SK-N-SH treated with all-trans-retinoic acid at 6 μM for 48 hours (cell line): ENCODE results near the gene FIGNL1.

Experiments used
- ATAC-seq: fragments of 200-7000 bp; cut with Tn5 transposase; 3 replicates; pipeline ENCODE4 v1.9.1; 2020; ENCODE audit warnings: mild to moderate bottlenecking, moderate library complexity
- ARNTL ChIP-seq: fragments of 450-650 bp; formaldehyde crosslinking; IDR thresholded peaks from 2 replicates; pipeline ENCODE4 v1.5.0; 2020; ENCODE audit warnings: low read depth, mild to moderate bottlenecking, moderate library complexity, borderline replicate concordance
- BACH2 ChIP-seq: fragments of 250-450 bp; sonication (Bioruptor Pico); IDR thresholded peaks from 2 replicates; pipeline ENCODE4 v1.9.0; 2021; ENCODE audit warnings: mild to moderate bottlenecking, borderline replicate concordance
- CSDC2 ChIP-seq: fragments of 250-450 bp; sonication (Bioruptor Pico); IDR thresholded peaks from 2 replicates; pipeline ENCODE4 v1.5.0; 2020; ENCODE audit warnings: mild to moderate bottlenecking, moderate library complexity
- ESRRG ChIP-seq: fragments of 250-450 bp; sonication (Bioruptor Pico); IDR thresholded peaks from 2 replicates; pipeline ENCODE4 v1.6.1; 2021; ENCODE audit warnings: mild to moderate bottlenecking
- ISL1 ChIP-seq: fragments of 250-450 bp; sonication (Bioruptor Pico); IDR thresholded peaks from 2 replicates; pipeline ENCODE4 v2.1.2; 2022; ENCODE audit warnings: mild to moderate bottlenecking, moderate library complexity
- OSR1 ChIP-seq: fragments of 250-450 bp; sonication (Bioruptor Pico); IDR thresholded peaks from 2 replicates; pipeline ENCODE4 v1.8.0; 2022; ENCODE audit warnings: moderate library complexity, mild to moderate bottlenecking, inconsistent platforms
- PPARA ChIP-seq: fragments of 250-450 bp; sonication (Bioruptor Pico); IDR thresholded peaks from 2 replicates; pipeline ENCODE4 v1.5.0; 2020; ENCODE audit warnings: mild to moderate bottlenecking, borderline replicate concordance
- RARB ChIP-seq: fragments of 250-450 bp; sonication (Bioruptor Pico); IDR thresholded peaks from 2 replicates; pipeline ENCODE4 v1.8.0; 2021; ENCODE audit warnings: mild to moderate bottlenecking, moderate library complexity
- SNAI2 ChIP-seq: fragments of 250-450 bp; sonication (Bioruptor Pico); IDR thresholded peaks from 2 replicates; pipeline ENCODE4 v1.5.0; 2020; ENCODE audit warnings: mild to moderate bottlenecking, moderate library complexity
- TCF4 ChIP-seq: fragments of 250-450 bp; sonication (Bioruptor Pico); IDR thresholded peaks from 2 replicates; pipeline ENCODE4 v1.8.0; 2021; ENCODE audit warnings: mild to moderate bottlenecking, moderate library complexity, borderline replicate concordance
- TOX ChIP-seq: fragments of 250-450 bp; sonication (Bioruptor Pico); IDR thresholded peaks from 2 replicates; pipeline ENCODE4 v1.8.0; 2021; ENCODE audit warnings: mild to moderate bottlenecking, moderate library complexity, borderline replicate concordance
- ZC3H10 ChIP-seq: fragments of 250-450 bp; sonication (Bioruptor Pico); IDR thresholded peaks from 2 replicates; pipeline ENCODE4 v1.5.1; 2021; ENCODE audit warnings: mild to moderate bottlenecking, moderate library complexity
- ZFP3 ChIP-seq: fragments of 250-450 bp; sonication (Bioruptor Pico); IDR thresholded peaks from 2 replicates; pipeline ENCODE4 v1.5.0; 2020; ENCODE audit warnings: mild to moderate bottlenecking, moderate library complexity
- ZFP30 ChIP-seq: fragments of 450-650 bp; formaldehyde crosslinking; IDR thresholded peaks from 2 replicates; pipeline ENCODE4 v1.5.0; 2022; ENCODE audit warnings: mild to moderate bottlenecking, moderate library complexity
- ZNF70 ChIP-seq: fragments of 450-650 bp; formaldehyde crosslinking; IDR thresholded peaks from 2 replicates; pipeline ENCODE4 v1.5.0; 2020; ENCODE audit warnings: mild to moderate bottlenecking, moderate library complexity
- ZNF8 ChIP-seq: fragments of 450-650 bp; formaldehyde crosslinking; IDR thresholded peaks from 2 replicates; pipeline ENCODE4 v1.5.0; 2020; ENCODE audit warnings: mild to moderate bottlenecking, moderate library complexity
- TF ChIP-seq, protein P1 (sequence below): fragments of 250-450 bp; sonication (Bioruptor Pico); IDR thresholded peaks from 2 replicates; pipeline ENCODE4 v1.5.0; 2020; ENCODE audit warnings: mild to moderate bottlenecking, moderate library complexity
- TF ChIP-seq, protein P2 (sequence below): fragments of 250-450 bp; sonication (Bioruptor Pico); IDR thresholded peaks from 2 replicates; pipeline ENCODE4 v1.8.0; 2021; ENCODE audit warnings: low read depth, mild to moderate bottlenecking, moderate library complexity, borderline replicate concordance
- TF ChIP-seq, protein P3 (sequence below): fragments of 250-450 bp; sonication (Bioruptor Pico); IDR thresholded peaks from 2 replicates; pipeline ENCODE4 v1.8.0; 2020; ENCODE audit warnings: mild to moderate bottlenecking, moderate library complexity, borderline replicate concordance
- TF ChIP-seq, protein P4 (sequence below): fragments of 250-450 bp; sonication (Bioruptor Pico); IDR thresholded peaks from 2 replicates; pipeline ENCODE4 v1.5.1; 2020; ENCODE audit warnings: low read depth, mild to moderate bottlenecking, moderate library complexity

Gene FIGNL1

DNA sequence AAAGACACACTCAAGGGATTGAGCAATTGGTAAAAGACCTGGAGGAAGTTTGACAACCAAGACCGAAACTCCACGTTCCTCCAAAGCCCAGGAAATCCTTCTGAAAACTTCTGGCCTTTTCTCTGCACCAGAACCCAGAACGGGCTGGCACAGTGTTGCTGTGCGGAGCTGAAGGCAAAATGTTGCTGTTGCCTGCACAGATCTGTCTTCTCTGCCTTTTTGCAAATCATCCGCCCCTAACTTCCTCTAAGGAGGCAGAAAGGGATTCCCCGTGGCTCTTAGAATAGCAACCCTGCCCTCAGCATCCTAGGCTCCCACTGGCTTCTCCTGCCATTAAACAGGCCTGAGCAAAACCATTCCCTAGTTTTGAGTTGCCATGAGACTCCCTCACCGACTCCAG, 44.9 kb downstream of the FIGNL1 start (continued):
- TF ChIP-seq, protein P1, sequence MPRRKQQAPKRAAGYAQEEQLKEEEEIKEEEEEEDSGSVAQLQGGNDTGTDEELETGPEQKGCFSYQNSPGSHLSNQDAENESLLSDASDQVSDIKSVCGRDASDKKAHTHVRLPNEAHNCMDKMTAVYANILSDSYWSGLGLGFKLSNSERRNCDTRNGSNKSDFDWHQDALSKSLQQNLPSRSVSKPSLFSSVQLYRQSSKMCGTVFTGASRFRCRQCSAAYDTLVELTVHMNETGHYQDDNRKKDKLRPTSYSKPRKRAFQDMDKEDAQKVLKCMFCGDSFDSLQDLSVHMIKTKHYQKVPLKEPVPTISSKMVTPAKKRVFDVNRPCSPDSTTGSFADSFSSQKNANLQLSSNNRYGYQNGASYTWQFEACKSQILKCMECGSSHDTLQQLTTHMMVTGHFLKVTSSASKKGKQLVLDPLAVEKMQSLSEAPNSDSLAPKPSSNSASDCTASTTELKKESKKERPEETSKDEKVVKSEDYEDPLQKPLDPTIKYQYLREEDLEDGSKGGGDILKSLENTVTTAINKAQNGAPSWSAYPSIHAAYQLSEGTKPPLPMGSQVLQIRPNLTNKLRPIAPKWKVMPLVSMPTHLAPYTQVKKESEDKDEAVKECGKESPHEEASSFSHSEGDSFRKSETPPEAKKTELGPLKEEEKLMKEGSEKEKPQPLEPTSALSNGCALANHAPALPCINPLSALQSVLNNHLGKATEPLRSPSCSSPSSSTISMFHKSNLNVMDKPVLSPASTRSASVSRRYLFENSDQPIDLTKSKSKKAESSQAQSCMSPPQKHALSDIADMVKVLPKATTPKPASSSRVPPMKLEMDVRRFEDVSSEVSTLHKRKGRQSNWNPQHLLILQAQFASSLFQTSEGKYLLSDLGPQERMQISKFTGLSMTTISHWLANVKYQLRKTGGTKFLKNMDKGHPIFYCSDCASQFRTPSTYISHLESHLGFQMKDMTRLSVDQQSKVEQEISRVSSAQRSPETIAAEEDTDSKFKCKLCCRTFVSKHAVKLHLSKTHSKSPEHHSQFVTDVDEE (CRISPR knock-in tag) = no peak
- TF ChIP-seq TOX = no peak
- TF ChIP-seq, all 23 proteins: peak for 0

DNA sequence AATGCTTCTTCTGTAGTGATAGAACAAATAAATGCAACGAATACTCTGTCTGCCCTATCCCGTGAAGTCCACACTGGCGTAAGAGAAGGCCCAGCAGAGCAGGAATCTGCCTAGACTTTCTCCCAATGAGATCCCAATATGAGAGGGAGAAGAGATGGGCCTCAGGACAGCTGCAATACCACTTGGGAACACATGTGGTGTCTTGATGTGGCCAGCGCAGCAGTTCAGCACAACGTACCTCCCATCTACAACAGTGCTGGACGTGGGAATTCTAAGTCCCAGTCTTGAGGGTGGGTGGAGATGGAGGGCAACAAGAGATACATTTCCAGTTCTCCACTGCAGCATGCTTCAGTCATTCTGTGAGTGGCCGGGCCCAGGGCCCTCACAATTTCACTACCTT, 45.8 kb downstream of the FIGNL1 start:
- no peak for TF ChIP-seq SNAI2 (CRISPR knock-in tag)
- TF ChIP-seq BACH2 (CRISPR knock-in tag) = no peak
- no peak for TF ChIP-seq OSR1 (CRISPR knock-in tag)
- TF ChIP-seq RARB = no peak
- peak; percentile 76 for ATAC-seq

DNA sequence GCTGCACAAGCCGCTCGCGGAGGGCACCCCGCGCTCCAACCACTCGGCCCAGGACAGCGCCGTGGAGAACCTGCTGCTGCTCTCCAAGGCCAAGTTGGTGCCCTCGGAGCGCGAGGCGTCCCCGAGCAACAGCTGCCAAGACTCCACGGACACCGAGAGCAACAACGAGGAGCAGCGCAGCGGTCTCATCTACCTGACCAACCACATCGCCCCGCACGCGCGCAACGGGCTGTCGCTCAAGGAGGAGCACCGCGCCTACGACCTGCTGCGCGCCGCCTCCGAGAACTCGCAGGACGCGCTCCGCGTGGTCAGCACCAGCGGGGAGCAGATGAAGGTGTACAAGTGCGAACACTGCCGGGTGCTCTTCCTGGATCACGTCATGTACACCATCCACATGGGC, 50.0 kb downstream of the FIGNL1 start:
- ATAC-seq = no peak; the same call in 2 of the 3 replicates

DNA sequence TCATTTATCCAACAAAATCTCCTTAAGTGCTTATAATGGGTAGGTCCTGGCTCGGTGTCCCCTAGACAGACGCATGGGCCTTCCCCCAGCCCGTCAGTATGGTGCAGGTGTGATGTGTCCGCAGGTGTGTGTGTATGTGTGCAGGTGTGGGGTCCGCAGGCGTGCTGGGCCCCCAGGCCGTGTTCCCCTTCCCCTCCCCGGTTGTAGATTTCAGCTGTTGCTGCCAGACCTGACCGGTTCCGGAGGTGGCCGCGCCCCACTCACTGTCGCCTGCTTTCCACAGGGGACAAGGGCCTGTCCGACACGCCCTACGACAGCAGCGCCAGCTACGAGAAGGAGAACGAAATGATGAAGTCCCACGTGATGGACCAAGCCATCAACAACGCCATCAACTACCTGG, 50.5 kb downstream of the FIGNL1 start:
- no peak for TF ChIP-seq ESRRG
- no peak for TF ChIP-seq ARNTL (CRISPR knock-in tag)
- TF ChIP-seq TCF4 (CRISPR knock-in tag) = no peak
- TF ChIP-seq ZFP3 (CRISPR knock-in tag) = no peak
- no peak for TF ChIP-seq ZNF70 (CRISPR knock-in tag)
- ATAC-seq = no peak

More for the DNA sequence above, 50.0 kb downstream of the FIGNL1 start:
- TF ChIP-seq, protein P2, sequence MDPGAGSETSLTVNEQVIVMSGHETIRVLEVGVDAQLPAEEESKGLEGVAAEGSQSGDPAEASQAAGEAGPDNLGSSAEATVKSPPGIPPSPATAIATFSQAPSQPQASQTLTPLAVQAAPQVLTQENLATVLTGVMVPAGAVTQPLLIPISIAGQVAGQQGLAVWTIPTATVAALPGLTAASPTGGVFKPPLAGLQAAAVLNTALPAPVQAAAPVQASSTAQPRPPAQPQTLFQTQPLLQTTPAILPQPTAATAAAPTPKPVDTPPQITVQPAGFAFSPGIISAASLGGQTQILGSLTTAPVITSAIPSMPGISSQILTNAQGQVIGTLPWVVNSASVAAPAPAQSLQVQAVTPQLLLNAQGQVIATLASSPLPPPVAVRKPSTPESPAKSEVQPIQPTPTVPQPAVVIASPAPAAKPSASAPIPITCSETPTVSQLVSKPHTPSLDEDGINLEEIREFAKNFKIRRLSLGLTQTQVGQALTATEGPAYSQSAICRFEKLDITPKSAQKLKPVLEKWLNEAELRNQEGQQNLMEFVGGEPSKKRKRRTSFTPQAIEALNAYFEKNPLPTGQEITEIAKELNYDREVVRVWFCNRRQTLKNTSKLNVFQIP (CRISPR knock-in tag) = no peak
- no peak for TF ChIP-seq ZFP30 (CRISPR knock-in tag)
- TF ChIP-seq ISL1 (CRISPR knock-in tag) = no peak
- TF ChIP-seq, protein P1 (CRISPR knock-in tag) = no peak
- TF ChIP-seq ZC3H10 (CRISPR knock-in tag) = no peak
- no peak for TF ChIP-seq PPARA (CRISPR knock-in tag)
- TF ChIP-seq ESRRG = no peak
- no peak for TF ChIP-seq RARB
- TF ChIP-seq, protein P3, sequence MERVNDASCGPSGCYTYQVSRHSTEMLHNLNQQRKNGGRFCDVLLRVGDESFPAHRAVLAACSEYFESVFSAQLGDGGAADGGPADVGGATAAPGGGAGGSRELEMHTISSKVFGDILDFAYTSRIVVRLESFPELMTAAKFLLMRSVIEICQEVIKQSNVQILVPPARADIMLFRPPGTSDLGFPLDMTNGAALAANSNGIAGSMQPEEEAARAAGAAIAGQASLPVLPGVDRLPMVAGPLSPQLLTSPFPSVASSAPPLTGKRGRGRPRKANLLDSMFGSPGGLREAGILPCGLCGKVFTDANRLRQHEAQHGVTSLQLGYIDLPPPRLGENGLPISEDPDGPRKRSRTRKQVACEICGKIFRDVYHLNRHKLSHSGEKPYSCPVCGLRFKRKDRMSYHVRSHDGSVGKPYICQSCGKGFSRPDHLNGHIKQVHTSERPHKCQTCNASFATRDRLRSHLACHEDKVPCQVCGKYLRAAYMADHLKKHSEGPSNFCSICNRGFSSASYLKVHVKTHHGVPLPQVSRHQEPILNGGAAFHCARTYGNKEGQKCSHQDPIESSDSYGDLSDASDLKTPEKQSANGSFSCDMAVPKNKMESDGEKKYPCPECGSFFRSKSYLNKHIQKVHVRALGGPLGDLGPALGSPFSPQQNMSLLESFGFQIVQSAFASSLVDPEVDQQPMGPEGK = no peak
- TF ChIP-seq CSDC2 (CRISPR knock-in tag) = no peak
- TF ChIP-seq ZNF8 = no peak
- no peak for TF ChIP-seq TCF4 (CRISPR knock-in tag)
- TF ChIP-seq TOX = no peak
- TF ChIP-seq, all 23 proteins: peak for 0

DNA sequence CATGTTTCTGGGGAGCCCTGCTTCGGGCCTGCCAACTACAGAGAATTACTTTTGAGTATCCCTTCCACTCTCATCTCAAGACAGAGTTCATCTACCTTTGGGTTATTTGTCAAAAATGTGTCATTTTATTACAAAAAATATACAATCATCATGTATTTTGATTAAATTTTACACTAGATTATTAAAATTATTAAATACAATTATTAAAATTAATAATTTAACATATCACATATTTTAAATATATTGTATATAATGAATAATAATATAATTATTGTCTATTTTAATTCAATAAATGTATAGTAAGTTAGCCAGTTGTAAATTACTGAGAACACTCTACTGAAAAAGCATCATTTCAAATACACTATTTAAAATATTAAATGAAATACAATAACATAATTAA, 50.9 kb downstream of the FIGNL1 start:
- TF ChIP-seq ZFP3 (CRISPR knock-in tag) (no peak), TOX (no peak), CSDC2 (CRISPR knock-in tag) (no peak), TCF4 (CRISPR knock-in tag) (no peak), ZNF8 (no peak), RARB (no peak)
- TF ChIP-seq, protein P3 = no peak
- TF ChIP-seq, protein P4, sequence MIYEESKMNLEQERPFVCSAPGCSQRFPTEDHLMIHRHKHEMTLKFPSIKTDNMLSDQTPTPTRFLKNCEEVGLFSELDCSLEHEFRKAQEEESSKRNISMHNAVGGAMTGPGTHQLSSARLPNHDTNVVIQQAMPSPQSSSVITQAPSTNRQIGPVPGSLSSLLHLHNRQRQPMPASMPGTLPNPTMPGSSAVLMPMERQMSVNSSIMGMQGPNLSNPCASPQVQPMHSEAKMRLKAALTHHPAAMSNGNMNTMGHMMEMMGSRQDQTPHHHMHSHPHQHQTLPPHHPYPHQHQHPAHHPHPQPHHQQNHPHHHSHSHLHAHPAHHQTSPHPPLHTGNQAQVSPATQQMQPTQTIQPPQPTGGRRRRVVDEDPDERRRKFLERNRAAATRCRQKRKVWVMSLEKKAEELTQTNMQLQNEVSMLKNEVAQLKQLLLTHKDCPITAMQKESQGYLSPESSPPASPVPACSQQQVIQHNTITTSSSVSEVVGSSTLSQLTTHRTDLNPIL (CRISPR knock-in tag) = no peak
- ATAC-seq = no peak
